ENCODE results near the gene NPB. TPM values are rescaled to one million over a fixed set of nuclear protein-coding genes. Genes with fewer than 3 reads are reported as not detected.

NPB gene
- total RNA-seq, 1 donor from 2014 or later, result 1.1 TPM

DNA sequence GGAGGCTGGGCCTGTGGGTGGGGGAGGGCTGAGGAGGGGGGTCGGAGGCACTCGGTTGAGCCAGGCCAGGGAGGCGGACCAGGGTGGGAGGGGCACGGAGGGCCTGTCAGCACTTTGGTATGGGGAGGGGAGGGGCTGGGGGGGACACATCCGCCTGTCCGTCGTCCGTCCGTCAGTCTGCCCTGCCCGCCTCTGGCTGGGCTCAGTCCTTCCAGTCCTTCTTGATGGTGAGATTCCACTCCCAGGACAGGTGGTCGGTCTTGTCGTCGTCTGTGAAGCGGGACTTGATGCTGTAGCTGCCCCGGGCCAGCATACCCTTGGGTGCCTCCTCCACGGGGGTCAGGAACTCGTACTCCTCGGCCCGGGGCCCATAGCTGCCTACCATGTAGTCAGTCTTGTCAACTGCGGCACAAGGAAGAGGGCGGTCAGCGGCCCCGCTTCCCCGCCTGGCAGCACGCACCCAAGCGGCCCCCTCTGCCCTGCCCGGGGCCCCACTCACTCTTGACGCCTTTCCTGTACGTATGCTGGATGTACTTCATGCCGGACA lies 33.3 kb upstream of the NPB start:
- Mint-ChIP-seq H3K36me3 (ENCODE audit: low read depth) (peaks cover 3% of the 10 kb centered on the region), H3K4me1 (peaks cover 27% of the 10 kb centered on the region), H3K4me3 (peak overlapping the region; percentile 94), H3K27ac (ENCODE audit: unreplicated experiment) (no peak overlapping the region), H3K9me3 (no peaks in the 10 kb centered on the region), H3K27me3 (ENCODE audit: low read depth) (peaks cover 17% of the 10 kb centered on the region)
- TF ChIP-seq, protein P1, sequence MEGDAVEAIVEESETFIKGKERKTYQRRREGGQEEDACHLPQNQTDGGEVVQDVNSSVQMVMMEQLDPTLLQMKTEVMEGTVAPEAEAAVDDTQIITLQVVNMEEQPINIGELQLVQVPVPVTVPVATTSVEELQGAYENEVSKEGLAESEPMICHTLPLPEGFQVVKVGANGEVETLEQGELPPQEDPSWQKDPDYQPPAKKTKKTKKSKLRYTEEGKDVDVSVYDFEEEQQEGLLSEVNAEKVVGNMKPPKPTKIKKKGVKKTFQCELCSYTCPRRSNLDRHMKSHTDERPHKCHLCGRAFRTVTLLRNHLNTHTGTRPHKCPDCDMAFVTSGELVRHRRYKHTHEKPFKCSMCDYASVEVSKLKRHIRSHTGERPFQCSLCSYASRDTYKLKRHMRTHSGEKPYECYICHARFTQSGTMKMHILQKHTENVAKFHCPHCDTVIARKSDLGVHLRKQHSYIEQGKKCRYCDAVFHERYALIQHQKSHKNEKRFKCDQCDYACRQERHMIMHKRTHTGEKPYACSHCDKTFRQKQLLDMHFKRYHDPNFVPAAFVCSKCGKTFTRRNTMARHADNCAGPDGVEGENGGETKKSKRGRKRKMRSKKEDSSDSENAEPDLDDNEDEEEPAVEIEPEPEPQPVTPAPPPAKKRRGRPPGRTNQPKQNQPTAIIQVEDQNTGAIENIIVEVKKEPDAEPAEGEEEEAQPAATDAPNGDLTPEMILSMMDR (conservative IDR thresholded peaks at IDR 0.05), result no peak
- no peak for DNase-seq (ENCODE audit: low read depth, low spot score)

DNA sequence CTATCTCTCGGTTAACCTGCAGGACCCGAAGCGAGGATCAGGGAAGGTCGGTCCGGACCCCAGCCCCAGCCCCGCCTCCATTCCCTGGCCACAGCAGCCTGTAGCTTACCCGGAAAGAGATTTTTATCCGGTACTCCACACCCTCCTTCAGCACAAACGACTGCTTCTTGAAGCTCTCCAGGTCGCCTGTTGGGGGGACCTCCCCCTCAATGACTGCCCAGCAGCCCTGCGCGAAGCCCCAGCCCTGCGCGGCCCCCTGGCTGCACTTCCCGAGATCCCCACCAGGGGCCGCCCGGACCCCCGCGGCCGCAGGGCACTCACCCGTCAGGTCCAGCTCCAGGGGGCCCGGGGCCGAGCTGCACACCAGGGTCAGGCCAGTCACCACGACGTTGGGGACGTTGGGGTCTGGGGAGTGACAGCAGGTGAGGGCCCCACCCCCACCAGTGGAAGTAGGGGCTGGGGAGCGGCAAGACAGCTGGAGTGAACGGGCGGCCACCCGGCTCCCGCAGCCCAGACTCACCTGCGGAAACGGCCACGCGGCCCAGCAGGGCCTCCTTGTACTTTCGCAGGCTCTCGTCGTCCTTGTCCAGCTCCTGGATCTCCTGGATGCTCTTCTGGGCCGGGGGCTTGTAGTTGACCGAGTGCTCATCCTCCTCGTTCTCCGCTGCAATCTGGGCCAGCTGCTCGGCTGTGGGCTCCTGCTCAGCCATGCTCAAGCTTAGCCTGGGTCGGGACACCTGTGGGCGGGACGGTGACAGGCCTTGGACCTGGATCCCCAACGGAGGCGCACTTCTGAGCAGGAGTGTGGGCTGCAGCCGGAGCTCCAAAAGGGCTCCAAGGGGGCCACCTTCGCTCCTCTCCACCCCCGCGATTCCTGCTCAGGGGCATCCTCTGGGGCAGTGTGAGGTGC lies 32.6 kb upstream of the NPB start:
- TF ChIP-seq, protein P1 (conservative IDR thresholded peaks at IDR 0.05), result peak; percentile 88
- H3K27me3 Mint-ChIP-seq (ENCODE audit: low read depth), result peaks cover 17% of the 10 kb centered on the region
- H3K27ac Mint-ChIP-seq (ENCODE audit: unreplicated experiment), result no peak overlapping the region
- no peaks in the 10 kb centered on the region for H3K9me3 Mint-ChIP-seq
- peak overlapping the region; percentile 94 for H3K4me3 Mint-ChIP-seq
- H3K36me3 Mint-ChIP-seq (ENCODE audit: low read depth), result peaks cover 3% of the 10 kb centered on the region
- DNase-seq (ENCODE audit: low read depth, low spot score), result peak; percentile 71
- peaks cover 27% of the 10 kb centered on the region for H3K4me1 Mint-ChIP-seq

DNA sequence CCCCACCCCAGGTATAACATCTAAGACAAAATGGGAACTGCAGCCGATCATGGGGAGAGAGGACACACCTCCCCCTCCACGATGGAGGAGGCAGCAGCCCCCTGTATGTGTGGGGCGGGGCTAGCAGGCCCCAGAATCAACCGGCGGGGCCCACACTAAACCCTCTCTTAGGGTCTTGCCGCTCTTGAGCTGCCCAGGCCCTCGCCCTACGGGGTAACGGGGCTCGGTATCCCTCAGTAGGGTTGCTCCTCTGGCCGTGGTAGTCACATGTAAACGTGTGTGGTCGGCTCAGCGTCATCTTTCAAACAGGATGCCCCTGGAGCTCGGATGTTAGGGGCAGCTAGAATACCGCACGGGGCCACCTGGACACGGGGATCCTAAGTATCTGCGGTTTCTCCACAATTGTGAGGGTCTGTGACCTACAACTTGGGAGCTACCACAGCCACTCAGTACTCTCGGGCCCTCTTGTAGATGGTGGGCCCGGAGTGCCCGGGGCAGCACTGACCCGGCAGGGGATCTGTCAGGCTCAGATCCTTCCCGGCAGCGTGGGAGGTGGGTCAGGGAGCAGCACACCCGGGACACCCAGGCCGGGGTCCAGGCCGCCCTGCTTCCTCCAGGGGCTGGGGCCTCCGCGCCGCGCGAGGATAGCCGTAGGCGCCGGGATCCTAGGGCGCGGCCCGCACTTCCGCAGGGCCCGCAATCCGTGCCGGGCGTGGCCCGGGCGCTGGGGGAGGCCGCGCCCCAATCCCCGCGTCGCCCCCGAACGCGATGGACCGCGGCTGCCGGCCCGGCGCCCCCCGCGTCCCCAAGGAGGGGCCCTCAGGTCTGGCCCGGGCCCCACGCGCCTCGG lies 31.7 kb upstream of the NPB start:
- Mint-ChIP-seq H3K27ac (ENCODE audit: unreplicated experiment) (peak overlapping the region; percentile 93), H3K27me3 (ENCODE audit: low read depth) (peaks cover 17% of the 10 kb centered on the region), H3K9me3 (no peaks in the 10 kb centered on the region), H3K4me3 (peak overlapping the region; percentile 94), H3K36me3 (ENCODE audit: low read depth) (peaks cover 3% of the 10 kb centered on the region), H3K4me1 (peaks cover 27% of the 10 kb centered on the region)
- DNase-seq (ENCODE audit: low read depth, low spot score), result no peak
- TF ChIP-seq, protein P1 (conservative IDR thresholded peaks at IDR 0.05), result no peak

DNA sequence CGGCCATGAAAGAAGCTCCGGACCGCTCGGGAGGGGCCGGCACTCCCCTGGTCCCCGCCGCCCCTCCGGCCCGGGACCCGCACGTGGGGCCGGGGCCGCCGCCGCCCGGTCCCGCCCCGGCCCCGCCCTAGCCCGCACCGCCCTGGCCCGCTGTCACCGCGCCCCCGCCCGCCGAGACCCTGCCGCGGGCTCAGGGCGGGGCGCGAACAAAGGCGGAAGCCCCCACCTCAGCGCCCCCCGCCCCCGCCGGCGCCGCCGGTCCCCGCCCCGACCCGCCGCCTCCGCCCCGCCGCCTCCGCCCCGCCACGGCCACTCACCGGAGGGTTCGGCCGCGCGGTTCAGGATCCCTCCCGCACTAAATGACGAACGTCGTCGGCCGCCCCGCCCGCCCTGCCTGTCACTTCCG lies 31.1 kb upstream of the NPB start, which contains the start of gene ARHGDIA:
Gene ARHGDIA (minus strand): TSS at position 357 of the 406 bp plus-strand sequence. CDS start 1,407 bp downstream, outside the sequence.
- Mint-ChIP-seq H3K4me3 (peak within 1 kb of the TSS; percentile 94), H3K9me3 (no peaks in the 10 kb centered on the region), H3K27me3 (ENCODE audit: low read depth) (peaks cover 17% of the 10 kb centered on the region), H3K4me1 (peaks cover 27% of the 10 kb centered on the region), H3K36me3 (ENCODE audit: low read depth) (peaks cover 3% of the 10 kb centered on the region), H3K27ac (ENCODE audit: unreplicated experiment) (peak within 1 kb of the TSS; percentile 96)
- TF ChIP-seq, protein P1 (conservative IDR thresholded peaks at IDR 0.05), result no peak
- no peak for DNase-seq (ENCODE audit: low read depth, low spot score)

Measured in neural crest cell (in vitro differentiated cells).